Dedifferentiated amniotic fluid mesenchymal stem cell (primary cell): Measurements from ENCODE around the gene LHX3.

Experiments
- DNase-seq: peaks from one replicate; pipeline ENCODE4 v3.0.0-alpha.2; 2016; ENCODE audit errors: extremely low spot score

Gene LHX3

DNA sequence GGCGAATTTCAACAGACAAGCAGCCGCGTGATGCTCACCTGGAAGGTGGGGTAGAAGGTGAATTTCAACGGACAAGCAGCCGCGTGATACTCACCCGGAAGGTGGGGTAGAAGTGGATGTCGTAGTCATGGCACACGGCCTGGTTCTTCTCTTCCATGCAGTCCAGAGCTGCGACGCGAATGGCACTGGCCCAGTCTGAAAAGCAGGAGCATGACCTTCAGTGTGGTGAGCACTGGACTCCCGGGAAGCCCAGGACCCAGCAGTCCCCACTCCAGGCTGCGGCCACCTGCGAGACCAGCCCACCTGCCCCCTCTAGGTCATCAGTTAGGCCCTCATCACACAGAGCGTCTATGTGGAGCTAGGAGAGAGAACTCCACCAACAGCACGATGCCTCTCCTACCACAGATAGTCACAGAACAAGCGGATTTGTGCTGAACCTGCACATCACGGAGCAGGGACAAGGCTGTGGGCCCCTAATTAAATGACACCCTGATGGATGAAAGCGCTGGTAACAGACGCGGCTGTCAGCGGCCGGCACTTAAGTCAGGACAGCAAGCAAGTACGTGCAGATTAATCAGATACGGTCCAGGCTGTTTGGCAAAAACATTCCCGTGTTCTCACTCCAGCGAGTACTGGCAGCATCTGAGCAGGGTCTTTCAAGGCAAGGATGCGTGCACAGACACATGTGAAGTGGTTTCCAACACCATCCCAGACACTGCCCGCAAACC lies 21.9 kb upstream of the LHX3 start:
- DNase-seq: no peak

DNA sequence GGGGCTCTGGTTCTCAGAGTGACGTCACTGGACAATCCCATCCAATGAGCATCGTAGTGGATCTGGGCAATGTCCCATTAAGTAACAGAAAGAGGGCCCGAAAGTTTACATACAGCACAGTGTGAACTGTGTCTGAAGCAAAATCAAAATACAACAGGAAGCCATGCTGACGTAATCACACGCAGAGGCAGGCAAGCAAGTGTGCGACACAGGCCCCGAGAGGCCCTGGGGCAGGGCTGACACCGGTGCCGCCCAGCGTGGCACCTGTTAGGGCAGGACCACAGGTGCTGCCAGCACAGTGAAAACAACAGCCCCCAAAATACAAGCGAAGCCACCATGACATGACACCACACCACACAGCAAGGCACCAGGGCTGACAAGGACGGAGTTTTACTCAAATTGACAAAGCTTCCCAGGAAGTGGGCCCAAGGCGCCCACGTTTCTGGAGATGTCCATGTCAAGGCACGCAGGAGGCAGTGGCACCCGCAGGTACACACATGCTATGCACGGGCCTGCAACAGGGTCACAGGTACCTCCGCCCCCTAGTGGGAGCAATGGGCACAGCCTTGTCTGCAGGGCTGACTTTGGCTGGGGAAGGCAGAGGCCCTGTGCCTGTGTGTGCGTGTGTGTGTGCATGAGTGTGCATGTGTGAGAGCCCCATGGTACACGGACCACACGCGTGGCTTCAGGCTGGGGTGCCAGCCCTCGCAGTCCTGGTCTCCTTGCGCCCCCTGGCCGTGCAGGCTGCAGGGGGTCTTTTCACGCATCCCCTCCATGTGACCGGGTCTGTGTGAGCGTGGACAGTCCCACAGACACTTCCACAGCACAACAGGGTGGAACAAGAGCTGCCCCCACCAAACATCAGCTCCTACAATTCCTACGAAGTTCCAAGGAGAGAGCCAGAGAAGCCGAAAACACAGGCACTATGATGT lies 21.1 kb upstream of the LHX3 start:
- no peak for DNase-seq

DNA sequence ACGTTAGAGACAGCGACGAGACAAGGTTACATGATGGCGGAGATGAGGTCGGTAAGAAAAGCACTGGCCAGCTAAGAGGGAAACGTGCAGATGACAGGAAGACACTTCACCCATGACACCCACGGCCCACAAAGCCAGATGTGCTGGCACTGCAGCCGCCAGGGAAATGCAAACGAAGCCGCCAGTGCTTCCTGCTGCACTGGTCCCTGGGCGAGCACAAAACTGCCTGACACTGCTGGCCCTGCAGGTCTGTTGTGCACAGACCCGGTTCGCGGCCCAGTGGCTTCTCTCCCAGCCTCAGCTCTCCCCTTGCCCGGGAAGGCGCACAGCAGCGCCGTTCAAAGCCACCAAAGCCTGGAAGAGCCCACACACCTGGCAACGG lies 20.4 kb upstream of the LHX3 start:
- no peak for DNase-seq

DNA sequence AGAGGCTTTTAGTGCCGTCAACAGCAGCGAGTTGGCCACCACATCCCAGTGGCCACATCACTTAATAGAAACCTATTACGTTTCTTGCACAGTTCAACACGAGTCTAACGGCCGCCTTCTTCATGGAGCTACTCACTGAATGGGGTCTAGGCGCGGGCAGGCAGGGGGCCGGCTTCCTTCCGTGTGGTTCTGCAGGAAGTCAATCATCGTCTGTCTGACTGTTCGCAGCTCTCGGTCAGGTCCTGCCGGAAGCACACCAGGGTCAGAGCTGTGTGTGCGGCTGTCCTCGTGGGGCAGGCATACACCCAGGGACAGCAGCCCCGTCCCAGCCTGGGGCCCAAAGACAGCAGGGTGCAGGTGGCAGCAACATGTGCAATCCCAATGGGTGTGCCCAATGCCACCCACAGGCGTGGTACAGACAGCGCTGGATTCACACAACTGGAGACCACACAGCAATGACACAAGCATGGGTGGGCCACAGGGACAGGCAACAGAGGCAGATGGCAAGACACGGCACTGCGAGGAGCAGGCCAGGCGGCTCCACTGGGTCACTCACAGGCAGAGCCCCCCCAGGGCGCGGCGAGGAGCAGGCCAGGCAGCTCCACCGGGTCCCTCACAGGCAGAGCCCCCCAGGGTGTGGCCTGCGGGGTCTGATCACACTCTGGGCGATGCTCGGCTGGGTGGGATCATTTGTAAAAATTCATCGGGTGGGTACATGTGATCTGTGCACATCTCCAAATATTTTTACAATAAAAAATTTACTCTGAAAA lies 19.1 kb upstream of the LHX3 start:
- DNase-seq: no peak

DNA sequence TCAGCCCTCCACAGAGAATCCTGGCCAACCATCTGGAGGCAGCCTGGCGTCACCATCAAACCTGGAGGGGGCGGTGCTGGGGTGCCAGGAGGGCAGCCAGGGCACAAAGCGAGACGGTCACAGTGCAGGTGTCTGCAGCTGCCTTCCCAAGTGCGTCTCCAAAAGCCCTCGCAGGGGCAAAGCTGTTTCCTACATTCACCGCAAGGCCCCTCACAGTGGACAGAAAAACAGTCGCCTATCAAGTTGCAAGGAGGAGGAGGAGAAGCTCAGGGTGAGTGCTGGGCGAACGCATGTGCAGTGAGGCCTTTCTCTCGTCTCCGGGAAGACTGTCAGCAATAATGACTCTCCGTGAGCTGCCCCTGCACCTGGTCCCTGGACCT lies 18.0 kb upstream of the LHX3 start:
- DNase-seq: no peak

DNA sequence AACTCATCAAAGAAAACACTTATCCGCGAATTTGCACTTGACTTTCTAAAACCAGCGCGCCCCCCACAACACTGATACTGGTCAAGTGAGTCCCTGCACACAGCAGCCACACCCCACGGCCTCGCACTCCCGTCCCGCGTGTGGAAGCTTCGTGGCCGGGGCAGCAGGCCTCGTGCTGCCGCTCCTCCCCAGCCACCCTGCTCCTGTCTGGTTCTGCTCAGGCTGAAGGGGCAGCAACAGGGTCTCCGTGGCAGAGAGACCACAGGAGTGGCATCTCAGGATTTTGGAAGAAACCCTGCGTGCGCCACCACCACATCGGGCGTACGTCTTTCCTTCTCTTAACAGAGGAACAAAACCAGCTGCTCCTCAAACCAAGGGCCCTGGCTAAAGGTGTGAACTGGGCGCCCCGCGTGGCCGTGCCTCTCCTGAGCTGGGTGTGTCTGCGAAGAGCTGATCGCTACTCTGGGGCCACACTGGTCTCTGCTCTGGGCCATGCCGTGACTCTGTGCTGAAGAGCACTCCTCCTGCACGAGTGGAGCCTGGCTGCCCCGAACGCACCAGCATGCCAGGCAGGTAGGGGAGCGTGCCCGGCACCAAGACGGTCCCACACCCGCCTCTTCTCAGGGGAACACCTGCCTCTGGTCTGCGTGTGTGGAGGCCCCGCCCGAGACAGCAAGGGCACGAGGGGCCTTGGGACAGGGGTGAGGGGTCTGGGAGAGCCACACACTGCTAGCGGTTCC lies 17.4 kb upstream of the LHX3 start:
- DNase-seq: no peak

DNA sequence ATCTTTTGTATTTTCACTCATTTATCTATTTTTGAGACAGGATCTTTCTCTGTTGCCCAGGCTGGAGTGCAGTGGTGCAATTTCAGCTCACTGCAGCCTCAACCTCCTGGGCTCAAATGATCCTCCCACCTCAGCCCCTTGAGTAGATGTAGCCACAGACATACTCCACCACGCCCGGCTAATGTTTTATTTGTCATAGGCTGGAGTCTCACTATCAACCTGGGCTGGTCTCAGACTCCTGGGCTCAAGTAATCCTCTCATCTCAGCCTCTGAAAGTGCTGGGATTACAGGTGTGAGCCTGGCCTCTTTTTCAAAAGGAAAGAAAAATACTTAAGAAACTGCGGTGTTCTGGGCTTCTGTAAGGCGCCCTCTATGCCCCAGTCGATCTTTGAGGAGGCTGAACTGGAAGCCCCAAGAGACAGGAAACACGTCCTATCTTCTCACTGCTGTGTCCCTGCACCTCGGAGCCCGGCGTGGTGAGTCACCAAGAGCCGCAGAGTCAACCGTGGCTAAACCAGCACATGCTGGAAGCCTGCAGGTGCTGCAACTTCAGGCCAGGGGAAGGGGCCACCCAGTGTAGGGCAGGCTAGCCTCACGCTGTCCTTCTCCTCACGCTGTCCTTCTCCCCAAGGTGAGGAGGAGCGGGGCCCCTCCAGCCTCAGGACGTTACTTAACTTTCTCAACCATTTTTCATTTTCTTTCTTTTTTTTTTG lies 15.2 kb upstream of the LHX3 start:
- no peak for DNase-seq

DNA sequence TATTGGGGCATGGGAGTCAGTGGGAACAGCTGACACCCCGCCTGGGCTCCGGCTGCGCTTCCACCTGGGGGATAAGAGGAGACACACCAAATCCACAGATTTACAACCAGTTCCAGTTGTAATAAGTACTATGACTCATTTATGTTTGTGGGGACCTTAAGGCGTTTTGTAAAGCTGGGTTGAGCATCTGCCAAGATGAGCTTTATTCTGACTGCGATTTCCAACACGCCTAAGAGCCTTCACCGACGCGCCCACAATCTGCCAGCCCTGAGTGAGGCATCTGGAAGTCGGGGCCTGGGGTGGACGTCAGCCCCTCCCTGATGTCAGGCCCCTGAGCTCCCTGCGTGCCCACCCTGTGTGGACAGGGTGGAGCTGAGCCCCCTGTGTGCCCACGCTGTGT lies 14.3 kb upstream of the LHX3 start:
- DNase-seq: no peak

DNA sequence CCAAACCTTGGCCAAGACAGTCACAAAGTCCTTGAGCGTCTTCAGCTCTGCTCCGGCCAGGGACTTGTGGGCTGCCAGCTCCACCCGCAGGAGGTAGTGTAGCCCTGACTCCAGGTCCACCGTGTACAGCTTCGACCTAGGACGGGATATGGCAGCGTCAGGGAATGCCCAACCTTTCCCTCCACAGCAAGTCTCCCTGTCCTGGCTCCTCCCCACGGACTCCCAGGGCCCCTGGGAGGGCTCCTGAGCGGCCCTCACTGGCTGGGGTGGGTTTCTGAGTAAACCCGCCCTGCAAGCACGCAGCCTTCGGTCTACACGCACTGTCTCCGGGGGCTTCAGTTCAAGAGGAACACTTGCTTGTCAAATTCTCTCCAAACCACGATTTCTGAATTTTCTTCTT lies 13.7 kb upstream of the LHX3 start:
- no peak for DNase-seq

DNA sequence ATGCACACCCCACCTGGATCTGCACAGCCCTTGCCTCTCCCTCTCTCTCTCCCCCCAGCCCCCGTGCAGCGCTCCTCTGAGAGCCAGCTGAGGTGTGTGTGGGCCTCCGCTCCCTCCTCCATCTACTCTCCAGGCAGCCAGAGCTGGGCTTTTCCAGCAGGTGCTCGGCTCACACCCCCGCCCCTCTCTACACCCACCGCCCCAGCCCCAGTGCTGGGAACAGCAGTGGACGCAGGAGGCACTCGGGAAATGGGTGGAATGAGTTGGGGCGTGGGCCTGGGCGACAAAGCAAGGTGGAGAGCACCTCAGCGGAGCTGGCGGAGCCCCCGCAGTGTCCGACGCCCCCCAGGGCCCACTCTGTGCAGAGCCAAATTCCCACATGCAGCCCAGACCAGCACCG lies 13.3 kb upstream of the LHX3 start:
- no peak for DNase-seq

DNA sequence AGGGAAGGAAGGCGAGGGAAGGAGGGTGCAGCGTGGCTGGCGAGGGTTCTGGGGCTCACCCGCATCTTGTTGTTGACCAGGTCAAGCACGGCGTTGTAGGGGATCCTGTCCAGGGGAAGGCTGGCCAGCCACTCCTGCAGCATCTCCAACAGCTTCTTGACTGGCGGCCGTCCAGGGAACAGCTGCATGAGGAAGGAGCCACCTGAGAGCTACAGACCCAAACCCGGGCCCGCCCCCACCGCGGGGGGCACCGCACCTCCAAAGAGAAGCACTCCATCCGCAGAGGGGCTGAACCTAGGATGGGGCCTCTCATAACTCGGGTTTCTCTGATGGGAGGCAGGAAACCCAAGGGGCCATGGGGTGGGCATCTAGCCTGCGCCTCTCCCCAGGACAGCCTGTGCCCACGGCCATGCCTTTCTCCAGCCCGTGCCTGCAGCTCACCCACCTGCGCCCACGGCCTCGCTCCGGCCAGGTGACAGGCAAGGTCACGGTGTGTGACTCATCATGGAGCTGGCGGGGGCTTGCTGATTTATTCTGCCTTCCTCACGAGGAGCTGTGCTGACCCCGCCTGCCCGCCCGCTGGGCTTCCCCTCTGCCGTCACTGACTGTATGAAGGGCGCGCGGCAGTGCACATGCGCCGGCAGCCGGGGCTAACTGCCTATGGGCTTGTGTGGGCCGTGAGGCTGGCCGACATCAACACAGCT lies 11.8 kb upstream of the LHX3 start:
- DNase-seq: no peak

DNA sequence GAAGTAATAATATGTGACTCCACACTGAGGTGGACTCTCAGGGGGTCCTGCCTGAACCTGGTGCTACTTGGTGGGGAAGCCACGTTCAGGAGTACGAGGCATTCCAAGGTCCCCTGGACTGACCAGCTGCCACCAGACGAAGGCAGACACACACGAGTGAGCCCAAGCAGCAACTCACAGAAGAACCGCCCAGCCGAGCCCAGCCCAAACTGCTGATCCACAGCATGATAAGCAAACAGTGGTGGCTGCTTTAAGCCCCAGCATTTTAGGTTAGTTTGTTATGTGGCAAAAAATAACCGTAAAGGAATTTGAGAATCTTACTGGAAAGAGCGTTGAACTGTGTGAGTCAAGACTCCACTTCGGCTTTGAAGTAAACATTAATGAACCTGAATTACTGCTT lies 8.8 kb upstream of the LHX3 start:
- DNase-seq: no peak

DNA sequence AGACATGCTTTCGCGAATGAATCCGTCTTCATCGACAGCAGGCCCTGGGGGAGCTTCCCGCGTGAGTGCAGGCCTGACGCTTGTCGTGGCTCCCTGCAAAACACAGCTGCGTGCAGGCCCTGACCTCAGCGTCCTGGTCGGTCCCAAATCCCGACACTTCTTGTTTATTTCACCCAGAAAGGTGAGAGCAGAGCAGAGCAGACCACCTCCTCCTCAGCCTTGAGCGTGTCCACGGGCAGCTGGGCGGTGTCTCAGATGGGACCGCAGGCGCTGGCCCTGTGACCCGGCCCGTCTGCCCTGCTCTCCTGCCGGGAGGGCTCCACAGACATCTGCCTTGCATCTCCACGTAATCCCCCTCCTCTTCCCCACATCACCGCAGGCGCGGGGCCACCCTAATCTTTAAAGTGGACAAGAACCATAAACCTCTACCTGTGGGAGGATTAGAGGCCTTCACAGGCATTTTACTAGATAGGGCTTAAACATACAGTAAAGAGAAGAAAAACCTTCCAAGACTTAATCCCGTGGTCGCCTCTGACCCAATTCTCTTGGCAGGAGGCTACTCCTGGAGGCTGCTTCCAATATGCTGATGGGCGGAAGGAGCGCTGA lies 7.5 kb upstream of the LHX3 start:
- DNase-seq: no peak

DNA sequence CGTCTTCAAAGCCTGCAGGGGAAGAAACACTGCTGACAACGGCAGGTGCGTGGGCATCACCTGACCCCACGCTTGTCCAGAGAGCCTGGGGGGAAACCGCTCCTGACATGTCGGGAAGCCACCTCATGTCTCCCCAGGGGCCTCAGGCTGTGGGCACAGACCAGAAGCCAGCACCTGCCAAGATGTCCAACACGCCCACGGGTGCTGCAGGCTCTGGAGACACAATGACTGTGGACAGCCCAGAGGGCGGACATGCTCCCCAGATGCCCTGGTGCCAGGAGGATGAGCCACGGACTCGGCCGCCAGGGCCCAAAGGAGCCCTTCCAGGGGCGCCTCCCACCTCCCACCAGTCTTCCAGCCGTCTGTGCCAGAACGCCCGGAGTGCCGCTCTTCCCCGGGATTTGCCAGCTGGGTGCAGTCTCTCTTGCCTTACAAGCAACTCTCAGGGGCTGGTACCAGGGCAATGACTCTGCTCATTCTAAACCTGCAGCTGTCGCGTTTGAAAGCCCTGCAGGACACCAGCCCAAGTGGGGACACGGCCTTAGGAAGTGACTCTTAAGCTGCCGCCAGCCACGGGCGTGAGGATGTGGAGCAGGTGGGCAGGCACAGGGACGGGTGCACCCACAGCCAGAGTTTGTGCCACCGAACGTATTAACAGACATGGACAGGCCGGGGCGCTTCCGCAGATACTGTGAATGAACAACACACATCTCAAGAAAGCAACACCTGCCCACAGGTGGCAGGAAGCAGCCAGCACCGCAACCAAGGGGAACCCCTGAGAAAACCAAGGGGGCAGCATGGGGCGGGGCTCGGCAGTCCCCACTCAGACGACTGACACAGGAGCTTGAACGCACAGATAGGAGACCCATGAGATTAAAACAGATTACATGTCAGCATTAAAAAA lies 6.8 kb upstream of the LHX3 start:
- no peak for DNase-seq

DNA sequence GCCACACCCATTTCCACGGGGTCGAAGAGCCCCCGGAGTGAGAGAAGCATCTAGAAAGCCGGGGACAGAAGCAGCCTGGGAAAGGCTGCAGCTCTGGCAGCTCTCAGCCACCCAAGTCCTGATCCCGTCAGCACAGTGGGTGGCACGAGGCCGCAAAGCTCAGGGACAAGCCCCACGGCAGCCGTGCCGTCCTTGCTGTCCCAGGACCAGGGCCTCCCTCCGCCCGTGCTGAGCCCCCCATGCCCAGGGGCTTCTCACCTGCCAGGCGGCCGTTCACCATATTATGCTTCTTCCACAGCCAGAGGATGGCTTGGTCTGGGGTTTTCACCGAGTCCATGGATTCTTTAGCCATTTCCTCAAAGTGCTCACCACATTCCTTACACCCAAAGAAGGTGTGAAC lies 6.1 kb upstream of the LHX3 start:
- no peak for DNase-seq

DNA sequence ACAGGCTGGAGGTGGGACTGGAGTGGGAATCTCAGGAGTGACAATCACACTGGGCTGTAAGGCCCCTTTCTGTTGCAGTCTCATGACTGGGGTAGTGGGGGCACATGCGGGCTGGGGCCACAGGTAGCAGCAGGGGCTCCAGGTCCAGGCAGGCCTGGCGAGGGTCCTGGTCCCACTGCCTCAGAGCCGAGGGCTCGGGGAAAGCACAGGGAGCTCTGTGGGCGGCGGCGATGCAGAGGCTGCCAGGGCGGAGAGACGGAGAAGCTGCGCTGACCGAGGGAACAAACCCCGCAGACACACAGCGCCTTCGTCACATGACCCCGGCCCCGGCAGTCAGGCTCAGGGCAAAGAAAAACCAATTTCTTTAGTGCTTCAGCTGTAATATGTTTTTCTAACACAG lies 5.3 kb upstream of the LHX3 start:
- no peak for DNase-seq

DNA sequence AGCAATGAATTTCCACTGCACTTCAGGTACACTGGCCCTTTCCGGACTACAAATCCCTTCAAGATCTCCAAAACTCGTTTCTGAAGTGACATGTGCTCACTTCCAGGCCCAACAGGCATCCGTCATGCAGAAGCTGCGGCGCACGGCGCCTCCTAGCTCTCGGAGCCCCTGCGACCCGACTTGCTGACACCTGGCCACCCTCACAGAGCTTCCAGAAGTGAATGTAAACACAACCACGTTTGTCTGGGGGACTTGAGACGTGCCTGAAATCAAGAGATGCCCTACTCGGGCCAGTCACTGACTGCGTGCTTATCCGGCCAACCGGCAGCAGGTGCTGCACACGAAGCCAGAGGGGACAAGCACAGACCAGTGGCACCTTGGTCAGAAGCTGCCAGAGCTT lies 4.9 kb upstream of the LHX3 start:
- DNase-seq: no peak

DNA sequence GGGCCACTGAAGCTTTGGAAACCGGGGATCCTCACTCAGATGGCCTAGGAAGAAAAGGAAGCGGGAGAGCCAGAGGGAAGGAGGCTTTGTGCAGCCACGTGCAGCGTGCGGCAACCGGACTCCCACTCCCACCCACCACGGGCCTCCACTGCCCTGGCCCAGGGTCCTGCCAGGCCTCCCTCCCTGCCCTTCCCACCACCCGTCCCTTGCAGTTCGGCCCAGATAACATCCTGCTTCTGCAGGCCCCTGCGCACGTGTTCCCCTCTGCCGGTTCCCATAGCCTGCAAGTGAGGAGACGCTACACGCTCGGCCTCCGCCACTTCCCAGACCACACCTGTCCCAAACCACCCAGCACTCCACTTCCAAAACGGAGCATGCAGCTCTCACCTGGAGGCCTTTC lies 4.3 kb upstream of the LHX3 start:
- DNase-seq: no peak

DNA sequence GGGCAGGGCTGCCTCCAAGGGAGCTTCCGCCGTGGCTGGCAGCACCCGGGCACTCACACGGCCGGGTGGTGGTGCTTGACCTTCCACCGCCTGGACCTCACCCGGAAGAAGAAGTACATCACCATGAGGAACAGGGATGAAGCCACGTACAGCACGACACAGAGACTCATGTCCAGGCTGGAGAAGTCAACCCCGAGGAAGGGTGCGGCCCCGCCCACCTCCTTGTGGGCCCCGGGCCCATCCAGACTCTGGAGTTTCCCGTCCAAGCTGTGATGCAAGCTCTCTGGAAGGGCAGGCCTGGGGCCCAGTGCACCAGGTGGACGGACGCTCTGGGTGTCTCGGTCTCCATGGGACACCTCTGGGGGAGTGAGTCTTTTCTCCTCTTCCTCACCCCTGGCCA lies 3.7 kb upstream of the LHX3 start:
- no peak for DNase-seq
